22Rv1 (cell line): Measurements from ENCODE around the gene CFAP92.

Experiments used
- ZFX ChIP-seq: fragments of 450-650 bp; IDR thresholded peaks from 2 replicates; pipeline ENCODE4 v1.6.1; 2017; ENCODE audit warnings: antibody characterized with exemption, borderline replicate concordance
- TF ChIP-seq, protein P1 (sequence below): fragments of 450-650 bp; IDR thresholded peaks from 2 replicates; pipeline ENCODE4 v1.5.1; 2017; ENCODE audit warnings: mild to moderate bottlenecking

DNA sequence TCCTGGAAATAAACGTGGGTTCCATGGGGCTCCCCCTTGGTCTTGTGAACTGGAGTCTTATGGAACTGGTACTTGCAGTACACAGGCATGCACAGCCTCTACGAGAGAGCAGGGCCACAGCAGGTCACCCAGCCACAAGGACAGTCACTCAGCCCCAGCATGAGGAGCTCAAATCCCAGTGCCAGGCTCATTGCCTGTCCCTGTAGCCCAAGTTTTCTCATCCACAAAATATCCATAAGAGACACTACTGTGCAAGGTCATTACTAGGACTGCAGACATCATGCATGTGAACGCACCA is 48.0 kb downstream of the CFAP92 start:
- TF ChIP-seq, protein P1, sequence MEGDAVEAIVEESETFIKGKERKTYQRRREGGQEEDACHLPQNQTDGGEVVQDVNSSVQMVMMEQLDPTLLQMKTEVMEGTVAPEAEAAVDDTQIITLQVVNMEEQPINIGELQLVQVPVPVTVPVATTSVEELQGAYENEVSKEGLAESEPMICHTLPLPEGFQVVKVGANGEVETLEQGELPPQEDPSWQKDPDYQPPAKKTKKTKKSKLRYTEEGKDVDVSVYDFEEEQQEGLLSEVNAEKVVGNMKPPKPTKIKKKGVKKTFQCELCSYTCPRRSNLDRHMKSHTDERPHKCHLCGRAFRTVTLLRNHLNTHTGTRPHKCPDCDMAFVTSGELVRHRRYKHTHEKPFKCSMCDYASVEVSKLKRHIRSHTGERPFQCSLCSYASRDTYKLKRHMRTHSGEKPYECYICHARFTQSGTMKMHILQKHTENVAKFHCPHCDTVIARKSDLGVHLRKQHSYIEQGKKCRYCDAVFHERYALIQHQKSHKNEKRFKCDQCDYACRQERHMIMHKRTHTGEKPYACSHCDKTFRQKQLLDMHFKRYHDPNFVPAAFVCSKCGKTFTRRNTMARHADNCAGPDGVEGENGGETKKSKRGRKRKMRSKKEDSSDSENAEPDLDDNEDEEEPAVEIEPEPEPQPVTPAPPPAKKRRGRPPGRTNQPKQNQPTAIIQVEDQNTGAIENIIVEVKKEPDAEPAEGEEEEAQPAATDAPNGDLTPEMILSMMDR: no peak
- TF ChIP-seq ZFX: no peak
